GM23338 (cell line): Measurements from ENCODE around the gene RNF40. TPM values are rescaled to one million over a fixed set of nuclear protein-coding genes. Genes with fewer than 3 reads are reported as not detected.

Experiments used
- ATAC-seq: fragments of 200-7000 bp; cut with Tn5 transposase; 3 replicates; pipeline ENCODE4 v1.9.1; 2020
- DNase-seq: peaks from one replicate; pipeline ENCODE4 v3.0.0-alpha.2; 2015; ENCODE audit warnings: low spot score
- H2AFZ ChIP-seq: fragments of 200-600 bp; sonication (generic); 2 replicates; pipeline ENCODE4 v1.8.0; 2016; ENCODE audit warnings: antibody characterized with exemption, mild to moderate bottlenecking, moderate library complexity
- H3F3A ChIP-seq: fragments of 200-600 bp; sonication (generic); replicated peaks from 2 replicates; pipeline ENCODE4 v1.8.0; 2017; ENCODE audit warnings: antibody characterized with exemption, mixed run types, low read depth
- H3K27ac ChIP-seq: fragments of 200-600 bp; sonication (generic); 2 replicates; pipeline ENCODE4 v1.6.1; 2016; ENCODE audit warnings: low read depth
- H3K27me3 ChIP-seq: fragments of 200-600 bp; sonication (generic); 2 replicates; pipeline ENCODE4 v1.8.0; 2016; ENCODE audit warnings: mild to moderate bottlenecking, mixed run types, moderate library complexity; ENCODE audit not compliant: insufficient read depth
- H3K36me3 ChIP-seq: fragments of 200-600 bp; sonication (generic); 2 replicates; pipeline ENCODE4 v1.8.0; 2016; ENCODE audit warnings: mild to moderate bottlenecking; ENCODE audit not compliant: insufficient read depth
- H3K4me1 ChIP-seq: fragments of 200-600 bp; sonication (generic); 2 replicates; pipeline ENCODE4 v1.8.0; 2016; ENCODE audit warnings: mild to moderate bottlenecking, moderate library complexity; ENCODE audit not compliant: insufficient read depth
- H3K4me2 ChIP-seq: fragments of 200-600 bp; sonication (generic); 2 replicates; pipeline ENCODE4 v1.7.1; 2017; ENCODE audit warnings: mixed run types
- H3K4me3 ChIP-seq: fragments of 200-600 bp; sonication (generic); 2 replicates; pipeline ENCODE4 v1.6.1; 2016; ENCODE audit warnings: mixed run types
- H3K79me2 ChIP-seq: fragments of 200-600 bp; sonication (generic); replicated peaks from 2 replicates; pipeline ENCODE4 v1.8.0; 2017; ENCODE audit warnings: mild to moderate bottlenecking; ENCODE audit not compliant: insufficient read depth
- H3K9me2 ChIP-seq: fragments of 200-600 bp; sonication (generic); 2 replicates; pipeline ENCODE4 v1.8.0; 2017; ENCODE audit not compliant: insufficient read depth
- H4K20me1 ChIP-seq: fragments of 200-600 bp; sonication (generic); replicated peaks from 2 replicates; pipeline ENCODE4 v1.8.0; 2017; ENCODE audit warnings: mild to moderate bottlenecking; ENCODE audit not compliant: insufficient read depth
- H3K27ac Mint-ChIP-seq: 2 replicates; pipeline ENCODE4 v1.8.0; 2020; ENCODE audit warnings: inconsistent platforms, mild to moderate bottlenecking, moderate library complexity, mixed read lengths
- H3K27me3 Mint-ChIP-seq: 3 replicates; pipeline ENCODE4 v1.8.0; 2022; ENCODE audit warnings: low read depth, mild to moderate bottlenecking, moderate library complexity, mixed read lengths, inconsistent platforms; ENCODE audit not compliant: insufficient read depth, poor library complexity
- H3K36me3 Mint-ChIP-seq: 3 replicates; pipeline ENCODE4 v1.8.0; 2021; ENCODE audit warnings: low read depth, mild to moderate bottlenecking, inconsistent platforms, moderate library complexity, mixed read lengths
- H3K4me1 Mint-ChIP-seq: 3 replicates; pipeline ENCODE4 v1.8.0; 2020; ENCODE audit warnings: mild to moderate bottlenecking, inconsistent platforms, mixed read lengths
- H3K4me3 Mint-ChIP-seq: 3 replicates; pipeline ENCODE4 v1.8.0; 2021; ENCODE audit warnings: moderate library complexity, mild to moderate bottlenecking, inconsistent platforms, mixed read lengths
- H3K9me3 Mint-ChIP-seq: 3 replicates; pipeline ENCODE4 v1.8.0; 2020; ENCODE audit warnings: moderate library complexity, mild to moderate bottlenecking, inconsistent platforms, mixed read lengths
- CREB1 ChIP-seq: fragments of 250-450 bp; sonication (Bioruptor Pico); IDR thresholded peaks from 2 replicates; pipeline ENCODE4 v1.5.0; 2020; ENCODE audit warnings: low read depth, mild to moderate bottlenecking, moderate library complexity
- CTCF ChIP-seq, 2 experiments: fragments of 200-600 bp in 1 of 2; sonication (generic) in 1 of 2; conservative IDR thresholded peaks; 2 replicates each; pipeline versions ENCODE4 v1.5.1 to v1.6.1; 2016 to 2017; ENCODE audit warnings: antibody characterized with exemption in 2 of 2, low read depth in 2 of 2, mild to moderate bottlenecking in 2 of 2, moderate library complexity in 1 of 2
- ETS1 ChIP-seq: IDR thresholded peaks from 2 replicates; pipeline ENCODE4 v1.6.1; 2016; ENCODE audit warnings: antibody characterized with exemption
- EZH2 ChIP-seq: fragments of 200-600 bp; sonication (generic); IDR thresholded peaks from one replicate; pipeline ENCODE4 v1.8.0; 2017; ENCODE audit warnings: antibody characterized with exemption, mild to moderate bottlenecking, low read depth; ENCODE audit not compliant: unreplicated experiment
- EZH2phosphoT487 ChIP-seq: fragments of 200-600 bp; sonication (generic); IDR thresholded peaks from one replicate; pipeline ENCODE4 v1.8.1; 2018; ENCODE audit warnings: antibody characterized with exemption; ENCODE audit not compliant: unreplicated experiment
- JUNB ChIP-seq: IDR thresholded peaks from one replicate; pipeline ENCODE4 v1.6.1; 2016; ENCODE audit warnings: antibody characterized with exemption; ENCODE audit not compliant: unreplicated experiment
- NANOG ChIP-seq: IDR thresholded peaks from 2 replicates; pipeline ENCODE4 v1.6.1; 2016; ENCODE audit warnings: antibody characterized with exemption, borderline replicate concordance
- POLR2AphosphoS5 ChIP-seq: IDR thresholded peaks from 2 replicates; pipeline ENCODE4 v1.6.1; 2016; ENCODE audit warnings: antibody characterized with exemption, low read depth
- STAT1 ChIP-seq: IDR thresholded peaks from one replicate; pipeline ENCODE4 v1.6.1; 2016; ENCODE audit warnings: antibody characterized with exemption; ENCODE audit not compliant: unreplicated experiment
- ZNF114 ChIP-seq: fragments of 250-450 bp; sonication (Bioruptor Pico); IDR thresholded peaks from 2 replicates; pipeline ENCODE4 v1.5.0; 2020; ENCODE audit warnings: mild to moderate bottlenecking, moderate library complexity
- polyA plus RNA-seq: library from polyadenylated mRNA; unstranded; fragments of >200 nt; fragmentation: Nextera tagmentation; extraction: Ambion mirVana; gene quantifications from 2 replicates; pipeline ENCODE4 v1.2.1, GENCODE V29; 2016
- total RNA-seq: library from RNA; depleted of rRNA; stranded (reverse); fragments of >200 nt; shearing (Covaris generic); gene quantifications from 2 replicates; pipeline ENCODE4 v1.2.3, GENCODE V29; 2014
- TF ChIP-seq, protein P1 (sequence below): IDR thresholded peaks from one replicate; pipeline ENCODE4 v1.6.1; 2018; ENCODE audit warnings: antibody characterized with exemption; ENCODE audit not compliant: unreplicated experiment

The RNF40 gene
- total and polyA plus RNA-seq, 2 experiments from 2014 or later, result 36.0 to 78.5 TPM

DNA sequence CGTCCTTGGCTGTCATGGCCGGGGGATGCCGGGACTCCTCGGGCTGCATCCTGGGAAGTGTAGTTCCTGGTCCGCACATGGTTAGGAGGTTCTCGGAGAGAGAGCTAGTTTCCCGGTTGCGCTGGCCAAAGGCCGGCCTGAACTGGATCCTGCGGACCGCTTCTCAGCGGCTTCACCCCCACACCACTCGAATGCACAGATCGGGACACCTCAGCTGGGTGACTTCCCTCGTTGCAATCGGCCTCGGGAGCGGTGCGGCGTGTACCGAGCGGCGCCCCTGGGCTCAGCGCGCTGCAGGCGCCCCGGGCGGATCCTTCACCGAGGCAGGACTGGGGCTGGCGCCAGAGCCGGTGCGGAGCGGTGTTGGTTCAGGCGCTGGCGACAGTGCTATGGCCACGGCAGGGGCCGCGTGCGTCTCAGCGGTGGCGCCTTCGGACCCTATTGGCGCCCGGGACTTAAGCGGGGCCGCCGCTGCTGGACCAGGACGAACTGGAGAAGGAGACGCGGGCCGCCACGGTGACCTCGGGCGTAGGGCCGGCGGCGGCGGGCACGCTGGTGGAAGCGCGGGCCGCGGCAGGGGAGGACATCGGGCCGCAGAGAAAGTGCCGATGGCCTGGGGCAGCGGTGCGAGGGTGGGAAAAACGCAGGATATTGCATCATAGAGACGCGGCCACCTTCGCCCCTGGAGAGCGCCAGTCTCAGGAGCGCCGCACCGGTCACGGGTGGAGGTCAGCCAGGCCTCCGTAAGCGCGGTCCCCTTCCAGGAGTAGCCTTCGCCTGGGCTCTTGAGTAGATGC is 13.5 kb downstream of the RNF40 start (continued):
- TF ChIP-seq EZH2phosphoT487, result no peak
- TF ChIP-seq CREB1 (CRISPR knock-in tag), result peak; percentile 82
- no peak for TF ChIP-seq EZH2
- no peak for TF ChIP-seq ZNF114 (CRISPR knock-in tag)
- no peak for TF ChIP-seq STAT1
- no peak for TF ChIP-seq JUNB
- TF ChIP-seq ETS1, result peak; percentile 92
- TF ChIP-seq, protein P1, sequence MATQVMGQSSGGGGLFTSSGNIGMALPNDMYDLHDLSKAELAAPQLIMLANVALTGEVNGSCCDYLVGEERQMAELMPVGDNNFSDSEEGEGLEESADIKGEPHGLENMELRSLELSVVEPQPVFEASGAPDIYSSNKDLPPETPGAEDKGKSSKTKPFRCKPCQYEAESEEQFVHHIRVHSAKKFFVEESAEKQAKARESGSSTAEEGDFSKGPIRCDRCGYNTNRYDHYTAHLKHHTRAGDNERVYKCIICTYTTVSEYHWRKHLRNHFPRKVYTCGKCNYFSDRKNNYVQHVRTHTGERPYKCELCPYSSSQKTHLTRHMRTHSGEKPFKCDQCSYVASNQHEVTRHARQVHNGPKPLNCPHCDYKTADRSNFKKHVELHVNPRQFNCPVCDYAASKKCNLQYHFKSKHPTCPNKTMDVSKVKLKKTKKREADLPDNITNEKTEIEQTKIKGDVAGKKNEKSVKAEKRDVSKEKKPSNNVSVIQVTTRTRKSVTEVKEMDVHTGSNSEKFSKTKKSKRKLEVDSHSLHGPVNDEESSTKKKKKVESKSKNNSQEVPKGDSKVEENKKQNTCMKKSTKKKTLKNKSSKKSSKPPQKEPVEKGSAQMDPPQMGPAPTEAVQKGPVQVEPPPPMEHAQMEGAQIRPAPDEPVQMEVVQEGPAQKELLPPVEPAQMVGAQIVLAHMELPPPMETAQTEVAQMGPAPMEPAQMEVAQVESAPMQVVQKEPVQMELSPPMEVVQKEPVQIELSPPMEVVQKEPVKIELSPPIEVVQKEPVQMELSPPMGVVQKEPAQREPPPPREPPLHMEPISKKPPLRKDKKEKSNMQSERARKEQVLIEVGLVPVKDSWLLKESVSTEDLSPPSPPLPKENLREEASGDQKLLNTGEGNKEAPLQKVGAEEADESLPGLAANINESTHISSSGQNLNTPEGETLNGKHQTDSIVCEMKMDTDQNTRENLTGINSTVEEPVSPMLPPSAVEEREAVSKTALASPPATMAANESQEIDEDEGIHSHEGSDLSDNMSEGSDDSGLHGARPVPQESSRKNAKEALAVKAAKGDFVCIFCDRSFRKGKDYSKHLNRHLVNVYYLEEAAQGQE, result no peak
- TF ChIP-seq CTCF (conservative IDR thresholded peaks at IDR 0.05; ENCODE audit: low read depth in 2 of 2), result no peak
- TF ChIP-seq NANOG, result no peak

GRCh38 chr16:30777591-30778297 is 15.6 kb downstream of the RNF40 start:
- H3F3A ChIP-seq, result peaks cover 25% of the 10 kb centered on the region
- no peak overlapping the region for H3K27ac ChIP-seq
- peak; percentile 10 to 30; a peak in 2 of 4 replicates for TF ChIP-seq CTCF (conservative IDR thresholded peaks at IDR 0.05; ENCODE audit: low read depth in 2 of 2)
- TF ChIP-seq POLR2AphosphoS5, result no peak
- peak; percentile 37 for DNase-seq
- peaks cover 40% of the 10 kb centered on the region for H3K36me3 Mint-ChIP-seq
- H3K4me3 Mint-ChIP-seq, result peak overlapping the region; percentile 93
- no peaks in the 10 kb centered on the region for H3K9me2 ChIP-seq
- H3K4me1 ChIP-seq, result no peaks in the 10 kb centered on the region; the same call in 1 of the 2 replicates
- no peak overlapping the region for H3K27ac Mint-ChIP-seq
- H3K4me1 Mint-ChIP-seq, result peaks cover 23% of the 10 kb centered on the region
- no peaks in the 10 kb centered on the region for H3K27me3 ChIP-seq
- no peak overlapping the region for H2AFZ ChIP-seq
- peaks cover 6% of the 10 kb centered on the region for H3K36me3 ChIP-seq
- no peaks in the 10 kb centered on the region for H3K9me3 Mint-ChIP-seq
- peaks cover 40% of the 10 kb centered on the region for H3K27me3 Mint-ChIP-seq
- no peaks in the 10 kb centered on the region for H3K79me2 ChIP-seq
- H4K20me1 ChIP-seq, result peaks cover 5% of the 10 kb centered on the region
- H3K4me2 ChIP-seq, result no peak overlapping the region
- ATAC-seq, result no peak; the same call in 2 of the 3 replicates
- H3K4me3 ChIP-seq, result no peak overlapping the region
